GM23338 (cell line): Measurements from ENCODE around the gene APOBEC3F. TPM values are rescaled to one million over a fixed set of nuclear protein-coding genes. Genes with fewer than 3 reads are reported as not detected.

Source experiments
- ATAC-seq: fragments of 200-7000 bp; cut with Tn5 transposase; 3 replicates; pipeline ENCODE4 v1.9.1; 2020
- DNase-seq: peaks from one replicate; pipeline ENCODE4 v3.0.0-alpha.2; 2015; ENCODE audit warnings: low spot score
- H2AFZ ChIP-seq: fragments of 200-600 bp; sonication (generic); 2 replicates; pipeline ENCODE4 v1.8.0; 2016; ENCODE audit warnings: antibody characterized with exemption, mild to moderate bottlenecking, moderate library complexity
- H3F3A ChIP-seq: fragments of 200-600 bp; sonication (generic); replicated peaks from 2 replicates; pipeline ENCODE4 v1.8.0; 2017; ENCODE audit warnings: antibody characterized with exemption, mixed run types, low read depth
- H3K27ac ChIP-seq: fragments of 200-600 bp; sonication (generic); 2 replicates; pipeline ENCODE4 v1.6.1; 2016; ENCODE audit warnings: low read depth
- H3K27me3 ChIP-seq: fragments of 200-600 bp; sonication (generic); 2 replicates; pipeline ENCODE4 v1.8.0; 2016; ENCODE audit warnings: mild to moderate bottlenecking, mixed run types, moderate library complexity; ENCODE audit not compliant: insufficient read depth
- H3K36me3 ChIP-seq: fragments of 200-600 bp; sonication (generic); 2 replicates; pipeline ENCODE4 v1.8.0; 2016; ENCODE audit warnings: mild to moderate bottlenecking; ENCODE audit not compliant: insufficient read depth
- H3K4me1 ChIP-seq: fragments of 200-600 bp; sonication (generic); 2 replicates; pipeline ENCODE4 v1.8.0; 2016; ENCODE audit warnings: mild to moderate bottlenecking, moderate library complexity; ENCODE audit not compliant: insufficient read depth
- H3K4me2 ChIP-seq: fragments of 200-600 bp; sonication (generic); 2 replicates; pipeline ENCODE4 v1.7.1; 2017; ENCODE audit warnings: mixed run types
- H3K4me3 ChIP-seq: fragments of 200-600 bp; sonication (generic); 2 replicates; pipeline ENCODE4 v1.6.1; 2016; ENCODE audit warnings: mixed run types
- H3K79me2 ChIP-seq: fragments of 200-600 bp; sonication (generic); replicated peaks from 2 replicates; pipeline ENCODE4 v1.8.0; 2017; ENCODE audit warnings: mild to moderate bottlenecking; ENCODE audit not compliant: insufficient read depth
- H3K9me2 ChIP-seq: fragments of 200-600 bp; sonication (generic); 2 replicates; pipeline ENCODE4 v1.8.0; 2017; ENCODE audit not compliant: insufficient read depth
- H4K20me1 ChIP-seq: fragments of 200-600 bp; sonication (generic); replicated peaks from 2 replicates; pipeline ENCODE4 v1.8.0; 2017; ENCODE audit warnings: mild to moderate bottlenecking; ENCODE audit not compliant: insufficient read depth
- H3K27ac Mint-ChIP-seq: 2 replicates; pipeline ENCODE4 v1.8.0; 2020; ENCODE audit warnings: inconsistent platforms, mild to moderate bottlenecking, moderate library complexity, mixed read lengths
- H3K27me3 Mint-ChIP-seq: 3 replicates; pipeline ENCODE4 v1.8.0; 2022; ENCODE audit warnings: low read depth, mild to moderate bottlenecking, moderate library complexity, mixed read lengths, inconsistent platforms; ENCODE audit not compliant: insufficient read depth, poor library complexity
- H3K36me3 Mint-ChIP-seq: 3 replicates; pipeline ENCODE4 v1.8.0; 2021; ENCODE audit warnings: low read depth, mild to moderate bottlenecking, inconsistent platforms, moderate library complexity, mixed read lengths
- H3K4me1 Mint-ChIP-seq: 3 replicates; pipeline ENCODE4 v1.8.0; 2020; ENCODE audit warnings: mild to moderate bottlenecking, inconsistent platforms, mixed read lengths
- H3K4me3 Mint-ChIP-seq: 3 replicates; pipeline ENCODE4 v1.8.0; 2021; ENCODE audit warnings: moderate library complexity, mild to moderate bottlenecking, inconsistent platforms, mixed read lengths
- H3K9me3 Mint-ChIP-seq: 3 replicates; pipeline ENCODE4 v1.8.0; 2020; ENCODE audit warnings: moderate library complexity, mild to moderate bottlenecking, inconsistent platforms, mixed read lengths
- CREB1 ChIP-seq: fragments of 250-450 bp; sonication (Bioruptor Pico); IDR thresholded peaks from 2 replicates; pipeline ENCODE4 v1.5.0; 2020; ENCODE audit warnings: low read depth, mild to moderate bottlenecking, moderate library complexity
- CTCF ChIP-seq, 2 experiments: fragments of 200-600 bp in 1 of 2; sonication (generic) in 1 of 2; conservative IDR thresholded peaks; 2 replicates each; pipeline versions ENCODE4 v1.5.1 to v1.6.1; 2016 to 2017; ENCODE audit warnings: antibody characterized with exemption in 2 of 2, low read depth in 2 of 2, mild to moderate bottlenecking in 2 of 2, moderate library complexity in 1 of 2
- ETS1 ChIP-seq: IDR thresholded peaks from 2 replicates; pipeline ENCODE4 v1.6.1; 2016; ENCODE audit warnings: antibody characterized with exemption
- EZH2 ChIP-seq: fragments of 200-600 bp; sonication (generic); IDR thresholded peaks from one replicate; pipeline ENCODE4 v1.8.0; 2017; ENCODE audit warnings: antibody characterized with exemption, mild to moderate bottlenecking, low read depth; ENCODE audit not compliant: unreplicated experiment
- EZH2phosphoT487 ChIP-seq: fragments of 200-600 bp; sonication (generic); IDR thresholded peaks from one replicate; pipeline ENCODE4 v1.8.1; 2018; ENCODE audit warnings: antibody characterized with exemption; ENCODE audit not compliant: unreplicated experiment
- JUNB ChIP-seq: IDR thresholded peaks from one replicate; pipeline ENCODE4 v1.6.1; 2016; ENCODE audit warnings: antibody characterized with exemption; ENCODE audit not compliant: unreplicated experiment
- NANOG ChIP-seq: IDR thresholded peaks from 2 replicates; pipeline ENCODE4 v1.6.1; 2016; ENCODE audit warnings: antibody characterized with exemption, borderline replicate concordance
- POLR2AphosphoS5 ChIP-seq: IDR thresholded peaks from 2 replicates; pipeline ENCODE4 v1.6.1; 2016; ENCODE audit warnings: antibody characterized with exemption, low read depth
- REST ChIP-seq: IDR thresholded peaks from one replicate; pipeline ENCODE4 v1.6.1; 2018; ENCODE audit warnings: antibody characterized with exemption; ENCODE audit not compliant: unreplicated experiment
- STAT1 ChIP-seq: IDR thresholded peaks from one replicate; pipeline ENCODE4 v1.6.1; 2016; ENCODE audit warnings: antibody characterized with exemption; ENCODE audit not compliant: unreplicated experiment
- ZNF114 ChIP-seq: fragments of 250-450 bp; sonication (Bioruptor Pico); IDR thresholded peaks from 2 replicates; pipeline ENCODE4 v1.5.0; 2020; ENCODE audit warnings: mild to moderate bottlenecking, moderate library complexity
- ZNF331 ChIP-seq: fragments of 250-450 bp; sonication (Bioruptor Pico); IDR thresholded peaks from 2 replicates; pipeline ENCODE4 v1.5.0; 2020; ENCODE audit warnings: low read depth, mild to moderate bottlenecking, moderate library complexity
- polyA plus RNA-seq: library from polyadenylated mRNA; unstranded; fragments of >200 nt; fragmentation: Nextera tagmentation; extraction: Ambion mirVana; gene quantifications from 2 replicates; pipeline ENCODE4 v1.2.1, GENCODE V29; 2016
- total RNA-seq: library from RNA; depleted of rRNA; stranded (reverse); fragments of >200 nt; shearing (Covaris generic); gene quantifications from 2 replicates; pipeline ENCODE4 v1.2.3, GENCODE V29; 2014

Gene APOBEC3F
- total and polyA plus RNA-seq, 2 experiments from 2014 or later: 3.4 TPM

GRCh38 chr22:39084666-39085065 is 44.0 kb downstream of the APOBEC3F start (continued):
- TF ChIP-seq ZNF114 (CRISPR knock-in tag) (no peak), CREB1 (CRISPR knock-in tag) (no peak), CTCF (conservative IDR thresholded peaks at IDR 0.05; ENCODE audit: low read depth in 2 of 2) (no peak), REST (no peak), EZH2phosphoT487 (no peak)

GRCh38 chr22:39087098-39087497 is 46.4 kb downstream of the APOBEC3F start:
- H3K4me3 Mint-ChIP-seq: no peak overlapping the region
- H3K4me1 Mint-ChIP-seq: peaks cover 19% of the 10 kb centered on the region
- H3K36me3 ChIP-seq: no peaks in the 10 kb centered on the region
- H3K27ac Mint-ChIP-seq: no peak overlapping the region
- no peaks in the 10 kb centered on the region for H4K20me1 ChIP-seq
- peaks cover 5% of the 10 kb centered on the region; the same call in 1 of the 2 replicates for H3K4me1 ChIP-seq
- H3K9me3 Mint-ChIP-seq: no peaks in the 10 kb centered on the region
- no peak overlapping the region for H2AFZ ChIP-seq
- peaks cover 10% of the 10 kb centered on the region for H3K27me3 Mint-ChIP-seq
- H3K4me3 ChIP-seq: no peak overlapping the region
- H3K27me3 ChIP-seq: no peaks in the 10 kb centered on the region
- H3K79me2 ChIP-seq: no peaks in the 10 kb centered on the region
- H3K4me2 ChIP-seq: no peak overlapping the region
- ATAC-seq (no peak), DNase-seq (no peak)
- TF ChIP-seq REST: no peak
- TF ChIP-seq ETS1: no peak
- no peak for TF ChIP-seq ZNF331 (CRISPR knock-in tag)
- TF ChIP-seq JUNB: no peak
- TF ChIP-seq STAT1: no peak
- TF ChIP-seq EZH2phosphoT487: no peak
- TF ChIP-seq EZH2: no peak
- TF ChIP-seq CTCF (conservative IDR thresholded peaks at IDR 0.05; ENCODE audit: low read depth in 2 of 2): no peak
- no peak for TF ChIP-seq NANOG
- no peak for TF ChIP-seq POLR2AphosphoS5
- no peaks in the 10 kb centered on the region for H3K36me3 Mint-ChIP-seq
- no peaks in the 10 kb centered on the region for H3K9me2 ChIP-seq
- H3F3A ChIP-seq: no peaks in the 10 kb centered on the region
- no peak overlapping the region for H3K27ac ChIP-seq
